Osteoblast (primary cell): ENCODE measurements around the gene C17orf100. TPM values are rescaled to one million over a fixed set of nuclear protein-coding genes. Genes with fewer than 3 reads are reported as not detected.

Experiments
- DNase-seq: peaks from one replicate; pipeline ENCODE4 v3.0.0; 2011; ENCODE audit warnings: low spot score, mixed read lengths; ENCODE audit not compliant: insufficient read length; ENCODE audit errors: missing footprints
- H2AFZ ChIP-seq: 2 replicates; pipeline ENCODE4 v1.6.0; 2011; ENCODE audit warnings: mild to moderate bottlenecking, low read length
- H3K27ac ChIP-seq: 2 replicates; pipeline ENCODE4 v1.5.1; 2011; ENCODE audit warnings: mild to moderate bottlenecking, low read depth, low read length, moderate library complexity
- H3K27me3 ChIP-seq: 2 replicates; pipeline ENCODE4 v1.6.0; 2012; ENCODE audit warnings: mild to moderate bottlenecking, control low read depth, inconsistent platforms, low read length, moderate library complexity; ENCODE audit not compliant: insufficient read depth
- H3K36me3 ChIP-seq: 2 replicates; pipeline ENCODE4 v1.5.1; 2011; ENCODE audit warnings: mild to moderate bottlenecking, low read length, control low read depth, moderate library complexity; ENCODE audit not compliant: insufficient read depth
- H3K4me1 ChIP-seq: 2 replicates; pipeline ENCODE4 v1.5.1; 2011; ENCODE audit warnings: mild to moderate bottlenecking, low read length, control low read depth, moderate library complexity; ENCODE audit not compliant: insufficient read depth
- H3K4me2 ChIP-seq: 2 replicates; pipeline ENCODE4 v1.6.0; 2011; ENCODE audit warnings: mild to moderate bottlenecking, low read length; ENCODE audit not compliant: insufficient read depth
- H3K4me3 ChIP-seq: fragments of 200-600 bp; sonication (generic); 3 replicates; pipeline ENCODE4 v1.5.1; 2012; ENCODE audit warnings: mild to moderate bottlenecking, low read length, inconsistent platforms; ENCODE audit not compliant: insufficient read depth
- H3K79me2 ChIP-seq: 2 replicates; pipeline ENCODE4 v1.6.0; 2012; ENCODE audit warnings: mild to moderate bottlenecking, low read length, control low read depth, inconsistent platforms; ENCODE audit not compliant: insufficient read depth
- H3K9me3 ChIP-seq: 2 replicates; pipeline ENCODE4 v1.5.1; 2011; ENCODE audit warnings: low read depth, low read length, control low read depth
- H4K20me1 ChIP-seq: 2 replicates; pipeline ENCODE4 v1.6.0; 2012; ENCODE audit warnings: mild to moderate bottlenecking, low read length, control low read depth; ENCODE audit not compliant: insufficient read depth
- total RNA-seq: library from RNA; depleted of rRNA; stranded (reverse); fragments of >200 nt; gene quantifications from 2 replicates; pipeline ENCODE4 v1.2.3, GENCODE V29; 2012
- TF ChIP-seq, protein P1 (sequence below): IDR thresholded peaks from 2 replicates; pipeline ENCODE4 v1.5.1; 2011; ENCODE audit warnings: mild to moderate bottlenecking, low read depth, low read length, moderate library complexity; ENCODE audit errors: extremely low read depth

Gene C17orf100
- total RNA-seq, 1 donor: 0.72 TPM

DNA sequence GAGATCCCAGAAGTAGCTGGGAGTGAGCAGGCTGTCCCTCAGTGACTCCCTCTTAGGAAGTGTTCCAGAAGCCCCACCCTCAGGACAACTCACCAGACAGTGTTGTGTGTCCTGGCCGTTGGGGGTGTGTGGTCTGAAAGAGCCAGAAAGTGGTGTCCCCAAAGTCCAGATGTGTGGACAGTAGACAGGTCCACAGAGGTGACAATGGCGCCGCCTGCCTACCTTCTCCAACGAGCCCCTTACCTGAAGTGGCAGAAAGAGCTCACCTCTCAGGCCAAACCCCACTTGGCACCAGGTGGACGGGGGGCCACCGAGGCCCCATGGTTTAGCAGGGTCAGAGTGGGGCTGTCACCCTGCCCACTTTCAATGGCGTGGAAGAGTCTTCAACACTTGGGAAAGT, 19.9 kb downstream of the C17orf100 start:
- DNase-seq: no peak
- Histone ChIP-seq H2AFZ (no peak overlapping the region), H3K36me3 (no peaks in the 10 kb centered on the region), H3K79me2 (no peaks in the 10 kb centered on the region), H3K4me3 (no peak overlapping the region), H3K4me2 (no peak overlapping the region), H3K27me3 (peaks cover 30% of the 10 kb centered on the region), H3K4me1 (no peaks in the 10 kb centered on the region), H3K9me3 (no peaks in the 10 kb centered on the region), H3K27ac (no peak overlapping the region), H4K20me1 (no peaks in the 10 kb centered on the region)
- TF ChIP-seq, protein P1, sequence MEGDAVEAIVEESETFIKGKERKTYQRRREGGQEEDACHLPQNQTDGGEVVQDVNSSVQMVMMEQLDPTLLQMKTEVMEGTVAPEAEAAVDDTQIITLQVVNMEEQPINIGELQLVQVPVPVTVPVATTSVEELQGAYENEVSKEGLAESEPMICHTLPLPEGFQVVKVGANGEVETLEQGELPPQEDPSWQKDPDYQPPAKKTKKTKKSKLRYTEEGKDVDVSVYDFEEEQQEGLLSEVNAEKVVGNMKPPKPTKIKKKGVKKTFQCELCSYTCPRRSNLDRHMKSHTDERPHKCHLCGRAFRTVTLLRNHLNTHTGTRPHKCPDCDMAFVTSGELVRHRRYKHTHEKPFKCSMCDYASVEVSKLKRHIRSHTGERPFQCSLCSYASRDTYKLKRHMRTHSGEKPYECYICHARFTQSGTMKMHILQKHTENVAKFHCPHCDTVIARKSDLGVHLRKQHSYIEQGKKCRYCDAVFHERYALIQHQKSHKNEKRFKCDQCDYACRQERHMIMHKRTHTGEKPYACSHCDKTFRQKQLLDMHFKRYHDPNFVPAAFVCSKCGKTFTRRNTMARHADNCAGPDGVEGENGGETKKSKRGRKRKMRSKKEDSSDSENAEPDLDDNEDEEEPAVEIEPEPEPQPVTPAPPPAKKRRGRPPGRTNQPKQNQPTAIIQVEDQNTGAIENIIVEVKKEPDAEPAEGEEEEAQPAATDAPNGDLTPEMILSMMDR: no peak

GRCh38 chr17:6674586-6674985, 23.0 kb downstream of the C17orf100 start:
- Histone ChIP-seq H4K20me1 (peaks cover 2% of the 10 kb centered on the region), H3K79me2 (no peaks in the 10 kb centered on the region), H3K4me2 (no peak overlapping the region), H3K4me1 (peaks cover 4% of the 10 kb centered on the region), H3K27me3 (peaks cover 32% of the 10 kb centered on the region), H3K9me3 (no peaks in the 10 kb centered on the region), H3K27ac (no peak overlapping the region), H3K4me3 (no peak overlapping the region), H2AFZ (no peak overlapping the region), H3K36me3 (no peaks in the 10 kb centered on the region)
- no peak for DNase-seq
- TF ChIP-seq, protein P1: no peak

GRCh38 chr17:6675201-6675825, 23.8 kb downstream of the C17orf100 start:
- H3K4me1 ChIP-seq: peaks cover 4% of the 10 kb centered on the region
- H4K20me1 ChIP-seq: peaks cover 2% of the 10 kb centered on the region
- no peaks in the 10 kb centered on the region for H3K36me3 ChIP-seq
- no peak overlapping the region for H3K27ac ChIP-seq
- peaks cover 34% of the 10 kb centered on the region for H3K27me3 ChIP-seq
- no peaks in the 10 kb centered on the region for H3K9me3 ChIP-seq
- no peaks in the 10 kb centered on the region for H3K79me2 ChIP-seq
- no peak for DNase-seq
- H3K4me3 ChIP-seq: no peak overlapping the region
- TF ChIP-seq, protein P1: no peak
- H3K4me2 ChIP-seq: no peak overlapping the region
- no peak overlapping the region for H2AFZ ChIP-seq

GRCh38 chr17:6676802-6677157, 25.2 kb downstream of the C17orf100 start:
- H2AFZ ChIP-seq: no peak overlapping the region
- H3K79me2 ChIP-seq: no peaks in the 10 kb centered on the region
- peaks cover 35% of the 10 kb centered on the region for H3K27me3 ChIP-seq
- TF ChIP-seq, protein P1: no peak
- H3K27ac ChIP-seq: no peak overlapping the region
- no peak overlapping the region for H3K4me3 ChIP-seq
- H3K4me2 ChIP-seq: no peak overlapping the region
- H3K9me3 ChIP-seq: no peaks in the 10 kb centered on the region
- peaks cover 2% of the 10 kb centered on the region for H4K20me1 ChIP-seq
- H3K4me1 ChIP-seq: peaks cover 4% of the 10 kb centered on the region
- DNase-seq: no peak
- no peaks in the 10 kb centered on the region for H3K36me3 ChIP-seq
